Body of pancreas (tissue), 4 donors: Measurements from ENCODE around the gene TMEM208. TPM values are rescaled to one million over a fixed set of nuclear protein-coding genes. Genes with fewer than 3 reads are reported as not detected.

Experiments
- ATAC-seq: fragments of 150-250 bp; one replicate; pipeline ENCODE4 v1.9.1; 2016
- DNase-seq, 4 donors: peaks; one replicate each; pipeline ENCODE4 v3.0.0-alpha.2; 2019
- H3K27ac ChIP-seq, 4 donors: fragments of 200-600 bp; sonication (generic); 1 replicate in 3 of 4; 2 replicates in 1 of 4; pipeline versions ENCODE4 v1.5.1 to v1.6.1; 2016 to 2019; ENCODE audit warnings: mild to moderate bottlenecking in 1 of 4, mixed read lengths in 1 of 4, moderate library complexity in 1 of 4
- H3K27me3 ChIP-seq, 2 donors: fragments of 200-600 bp; sonication (generic); one replicate each; pipeline ENCODE4 v1.6.0; 2016; ENCODE audit warnings: mild to moderate bottlenecking in 1 of 2
- H3K36me3 ChIP-seq, 2 donors: fragments of 200-600 bp; sonication (generic); replicated peaks in 1 of 2; 2 replicates each; pipeline ENCODE4 v1.5.1; 2016; ENCODE audit warnings: low read depth in 2 of 2; ENCODE audit not compliant: insufficient read depth in 1 of 2
- H3K4me1 ChIP-seq: fragments of 200-600 bp; sonication (generic); one replicate; pipeline ENCODE4 v1.6.0; 2016
- H3K4me3 ChIP-seq, 2 donors: fragments of 200-600 bp; sonication (generic); 1 replicate in 1 of 2; 2 replicates in 1 of 2; pipeline ENCODE4 v1.5.1; 2016 to 2019
- H3K9me3 ChIP-seq, 3 donors: fragments of 200-600 bp; sonication (generic); 1 replicate in 2 of 3; 2 replicates in 1 of 3; pipeline ENCODE4 v1.5.1; 2016
- POLR2A ChIP-seq, 3 donors: fragments of 450-650 bp; IDR thresholded peaks; one replicate each; pipeline ENCODE4 v1.6.1; 2016; ENCODE audit warnings: antibody characterized with exemption in 3 of 3, mild to moderate bottlenecking in 2 of 3
- WGBS, 2 donors: methylation state at CpG; one replicate each; pipeline ENCODE4 v1.1.5; 2017; 5-methylcytosine and 5-hydroxymethylcytosine counted together
- intact Hi-C: fragments of 100-400 bp; cut with DNase I; formaldehyde crosslinking; loops from one replicate; pipeline ENCODE4 v1.15.1; 2023
- total RNA-seq, 2 donors: library from RNA; depleted of rRNA; stranded (reverse); fragments of >200 nt; gene quantifications; one replicate each; pipeline ENCODE4 v1.1.0, GENCODE V29; 2016
- TF ChIP-seq, protein P1 (sequence below), 7 experiments: fragments of 450-650 bp in 4 of 7; fragments of 200-600 bp in 3 of 7; sonication (generic) in 3 of 7; IDR thresholded peaks; one replicate each; pipeline ENCODE4 v1.5.1; 2016 to 2019; ENCODE audit warnings: antibody characterized with exemption in 7 of 7

The TMEM208 gene
- 10 to 100 TPM; 35.8 to 48.1 TPM for total RNA-seq

DNA sequence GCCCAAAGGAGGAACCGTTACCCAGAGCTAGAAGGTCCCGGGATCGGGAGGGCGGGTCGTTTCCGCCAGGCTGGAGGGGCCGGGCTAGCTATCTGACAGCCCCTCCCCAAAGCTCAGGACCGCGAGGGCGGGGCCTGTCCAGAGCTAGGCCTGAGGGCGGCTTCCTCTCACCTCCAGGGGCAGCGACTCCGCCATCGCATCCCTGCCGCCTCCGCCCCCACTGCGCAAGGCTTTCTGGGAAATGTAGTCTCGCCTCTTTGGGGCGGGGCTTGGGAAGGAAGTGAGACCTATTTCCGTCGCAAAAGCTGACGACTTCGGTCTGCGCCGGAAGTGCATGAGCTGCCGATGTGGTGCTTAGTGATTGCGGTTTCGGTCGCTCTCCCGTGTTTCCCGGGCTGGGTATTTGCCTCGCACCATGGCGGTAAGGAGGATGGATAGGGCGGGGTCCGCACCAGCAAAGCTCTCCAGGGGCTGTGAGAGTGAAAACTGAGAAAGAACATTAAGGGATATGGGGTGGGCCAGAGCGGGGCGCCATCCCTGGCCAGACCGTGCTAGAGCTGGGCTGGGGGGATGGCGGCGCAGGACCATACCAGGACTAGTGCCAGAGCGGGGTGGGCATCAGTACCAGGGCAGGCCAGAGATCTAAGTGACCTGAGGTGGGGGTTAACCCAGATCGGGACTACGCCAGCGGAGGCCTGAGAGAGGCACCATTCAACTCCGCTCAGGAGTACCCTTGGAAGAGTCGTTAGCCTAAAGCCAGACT lies at the start of gene TMEM208:
Gene TMEM208 (plus strand): TSS at position 327 of the 763 bp plus-strand sequence. CDS start 89 bp downstream, at position 416.
- peak within 1 kb of the TSS; percentile 35 to 81 (median 62) for H3K27ac ChIP-seq
- WGBS, 2 donors, result 0% methylated on average over 29 to 46 of the region's 46 CpGs
- DNase-seq, result peak; percentile 97 to 98 (median 98)
- H3K4me1 ChIP-seq, result peaks cover 25% of the 10 kb centered on the region
- intact Hi-C loops, result no loop called here
- no peaks in the 10 kb centered on the region for H3K9me3 ChIP-seq
- H3K27me3 ChIP-seq, result no peaks in the 10 kb centered on the region
- peaks cover 0 to 14% of the 10 kb centered on the region in 2 donors for H3K36me3 ChIP-seq
- ATAC-seq, result peak; percentile 97
- peak; percentile 26 to 83 (median 81) for TF ChIP-seq POLR2A (IDR thresholded peaks at IDR 0.05)
- TF ChIP-seq, protein P1, sequence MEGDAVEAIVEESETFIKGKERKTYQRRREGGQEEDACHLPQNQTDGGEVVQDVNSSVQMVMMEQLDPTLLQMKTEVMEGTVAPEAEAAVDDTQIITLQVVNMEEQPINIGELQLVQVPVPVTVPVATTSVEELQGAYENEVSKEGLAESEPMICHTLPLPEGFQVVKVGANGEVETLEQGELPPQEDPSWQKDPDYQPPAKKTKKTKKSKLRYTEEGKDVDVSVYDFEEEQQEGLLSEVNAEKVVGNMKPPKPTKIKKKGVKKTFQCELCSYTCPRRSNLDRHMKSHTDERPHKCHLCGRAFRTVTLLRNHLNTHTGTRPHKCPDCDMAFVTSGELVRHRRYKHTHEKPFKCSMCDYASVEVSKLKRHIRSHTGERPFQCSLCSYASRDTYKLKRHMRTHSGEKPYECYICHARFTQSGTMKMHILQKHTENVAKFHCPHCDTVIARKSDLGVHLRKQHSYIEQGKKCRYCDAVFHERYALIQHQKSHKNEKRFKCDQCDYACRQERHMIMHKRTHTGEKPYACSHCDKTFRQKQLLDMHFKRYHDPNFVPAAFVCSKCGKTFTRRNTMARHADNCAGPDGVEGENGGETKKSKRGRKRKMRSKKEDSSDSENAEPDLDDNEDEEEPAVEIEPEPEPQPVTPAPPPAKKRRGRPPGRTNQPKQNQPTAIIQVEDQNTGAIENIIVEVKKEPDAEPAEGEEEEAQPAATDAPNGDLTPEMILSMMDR (IDR thresholded peaks at IDR 0.05), result peak in 4 of 7 experiments; percentile 38 to 49 (median 42)
- peak within 1 kb of the TSS; percentile 47 to 91 for H3K4me3 ChIP-seq

- Histone ChIP-seq H3K27me3 (no peaks in the 10 kb centered on the region), H3K9me3 (no peaks in the 10 kb centered on the region), H3K4me3 (no peak overlapping the region), H3K27ac (peak overlapping the region; percentile 86 to 94 (median 88)), H3K36me3 (no peaks in the 10 kb centered on the region), H3K4me1 (peaks cover 41% of the 10 kb centered on the region)
- ATAC-seq (peak; percentile 85), DNase-seq (peak; percentile 92 to 96 (median 94))
- intact Hi-C loops, result no loop called here
- peak; percentile 61 to 77 (median 73) for TF ChIP-seq POLR2A (IDR thresholded peaks at IDR 0.05)
- TF ChIP-seq, protein P1 (IDR thresholded peaks at IDR 0.05), result peak in 4 of 7 experiments; percentile 23 to 38 (median 36)
- WGBS, 2 donors, result 2 to 10% methylated on average over 23 to 35 of the region's 73 CpGs
These were observed 48.9 kb upstream of the TMEM208 start for GRCh38 chr16:67177743-67178699.

DNA sequence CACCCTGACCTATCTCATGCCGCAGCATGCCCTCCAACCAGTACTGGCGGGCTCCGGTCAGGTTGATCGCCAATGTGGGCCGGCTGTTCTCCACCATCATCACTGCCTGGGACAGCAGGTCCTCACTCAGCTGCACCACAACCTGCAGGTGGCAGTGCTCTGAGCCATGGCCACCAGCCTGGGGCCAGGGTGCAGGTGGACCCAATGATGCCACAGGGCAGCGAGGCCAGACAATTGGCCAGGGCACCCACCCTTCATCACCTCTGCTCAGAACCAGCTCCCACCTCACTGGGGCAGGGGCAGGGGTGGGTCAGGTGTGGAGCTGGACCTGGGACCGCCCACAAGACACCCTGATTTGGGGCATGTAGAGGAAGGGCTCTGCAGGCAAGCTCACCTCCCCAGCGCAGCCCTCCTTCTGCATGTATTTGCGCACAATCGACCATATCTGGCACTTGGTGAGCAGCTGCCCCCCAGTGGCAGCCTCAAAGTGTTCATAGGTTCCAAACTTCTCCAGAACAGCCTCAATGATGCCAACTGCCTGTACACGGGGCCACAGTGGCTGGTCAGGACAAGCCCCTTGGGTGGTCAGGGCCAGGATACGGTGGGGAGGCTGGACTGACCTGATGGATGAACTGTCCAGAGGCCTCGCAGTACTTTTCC lies 47.4 kb upstream of the TMEM208 start:
- no peak for TF ChIP-seq POLR2A (IDR thresholded peaks at IDR 0.05)
- no peaks in the 10 kb centered on the region for H3K9me3 ChIP-seq
- ATAC-seq (no peak), DNase-seq (no peak)
- H3K4me3 ChIP-seq, result no peak overlapping the region
- H3K36me3 ChIP-seq, result no peaks in the 10 kb centered on the region
- no peak overlapping the region for H3K27ac ChIP-seq
- peaks cover 34% of the 10 kb centered on the region for H3K4me1 ChIP-seq
- 92 to 100% methylated on average over 1 to 12 of the region's 13 CpGs for WGBS, 2 donors
- H3K27me3 ChIP-seq, result no peaks in the 10 kb centered on the region
- intact Hi-C loops, result loop anchor here (10.0 kb wide), 1 partner anchor 205 kb away; no protein-coding TSS in a partner anchor

- Histone ChIP-seq H3K4me1 (peaks cover 36% of the 10 kb centered on the region), H3K4me3 (no peak overlapping the region), H3K9me3 (no peaks in the 10 kb centered on the region), H3K27me3 (no peaks in the 10 kb centered on the region), H3K36me3 (no peaks in the 10 kb centered on the region), H3K27ac (no peak overlapping the region)
- DNase-seq (no peak), ATAC-seq (no peak)
- WGBS, 2 donors, result 87% methylated on average over 16 of the region's 16 CpGs; no CpG with 5 or more reads in 1 of the 2 donors
- TF ChIP-seq, protein P1 (IDR thresholded peaks at IDR 0.05), result no peak
- TF ChIP-seq POLR2A (IDR thresholded peaks at IDR 0.05), result no peak
- intact Hi-C loops, result loop anchor here (10.0 kb wide), 1 partner anchor 205 kb away; no protein-coding TSS in a partner anchor
These were observed 46.8 kb upstream of the TMEM208 start for GRCh38 chr16:67180166-67180565.
